ENCODE measurements around the gene INPP5D.

Gene INPP5D

DNA sequence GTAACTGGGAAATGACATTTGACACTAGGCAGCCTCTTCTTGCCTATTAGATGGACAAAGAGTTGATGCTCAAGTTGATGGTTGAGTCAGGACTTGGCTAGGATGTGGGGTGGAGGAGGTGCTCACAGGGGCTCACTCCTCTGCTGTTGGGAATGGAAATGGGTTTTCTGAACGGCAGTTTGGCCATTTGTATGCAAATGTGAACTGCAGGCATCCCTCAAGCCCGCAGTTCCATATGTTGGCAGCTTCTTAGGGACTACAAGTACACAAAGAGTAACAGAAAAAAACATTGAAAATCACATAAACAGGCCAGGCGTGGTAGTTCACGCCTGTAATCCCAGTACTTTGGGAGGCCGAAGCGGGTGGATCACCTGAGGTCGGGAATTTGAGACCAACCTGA is 80.8 kb downstream of the INPP5D start:
- H3K27me3 ChIP-seq (ENCODE audit: insufficient read depth, low read length), result no peaks in the 10 kb centered on the region
- no peaks in the 10 kb centered on the region for H3K9me2 ChIP-seq (ENCODE audit: low read depth, low read length)
- H3K4me3 ChIP-seq (ENCODE audit: low read depth, low read length, poor library complexity, severe bottlenecking), result no peak overlapping the region
- no peaks in the 10 kb centered on the region for H4K20me1 ChIP-seq (ENCODE audit: insufficient read depth, low read length)
- no peak for TF ChIP-seq EZH2 (IDR thresholded peaks at IDR 0.05; ENCODE audit: borderline replicate concordance, low read length)
- no peak overlapping the region for H2AFZ ChIP-seq (ENCODE audit: low read length)
- H3K9ac ChIP-seq (ENCODE audit: low read length), result no peak overlapping the region
- H3K36me3 ChIP-seq (ENCODE audit: insufficient read depth, low read length), result peaks cover 44% of the 10 kb centered on the region
- H3K79me2 ChIP-seq (ENCODE audit: insufficient read depth, low read length), result no peaks in the 10 kb centered on the region
- peaks cover 15% of the 10 kb centered on the region for H3K4me1 ChIP-seq (ENCODE audit: insufficient read depth, low read length, severe bottlenecking)
- 0 out of 2 replicates have a peak, but pooled peaks cover under 1% of the 10 kb centered on the region for H3K9me3 ChIP-seq (ENCODE audit: low read length)
- no peak overlapping the region for H3K27ac ChIP-seq (ENCODE audit: low read depth, low read length, poor library complexity, severe bottlenecking)
- H3K4me2 ChIP-seq (ENCODE audit: low read length), result no peak overlapping the region
- no peaks in the 10 kb centered on the region for H3F3A ChIP-seq (ENCODE audit: insufficient read depth, low read length)

DNA sequence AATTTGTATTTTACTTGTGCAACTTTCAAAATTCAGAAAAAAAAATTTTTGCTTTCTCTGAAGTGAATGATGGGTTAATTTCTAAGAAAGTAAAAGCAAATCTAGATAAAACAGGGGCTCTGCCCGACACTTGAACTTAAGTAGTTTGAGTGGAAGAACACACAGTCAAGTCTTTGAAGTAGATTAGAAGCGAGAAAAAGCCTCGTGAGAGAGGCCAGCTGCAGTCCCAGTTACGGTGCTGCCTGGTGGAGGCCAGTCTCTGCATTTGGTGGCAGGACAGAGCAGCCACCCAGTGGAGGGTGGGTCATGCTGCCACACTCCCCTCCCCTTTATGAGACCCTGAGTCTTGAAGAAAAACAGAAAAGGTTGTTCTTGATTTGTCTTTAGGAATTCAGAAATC is 81.8 kb downstream of the INPP5D start:
- no peaks in the 10 kb centered on the region for H3K9me3 ChIP-seq (ENCODE audit: low read length)
- H3K4me1 ChIP-seq (ENCODE audit: insufficient read depth, low read length, severe bottlenecking), result peaks cover 15% of the 10 kb centered on the region
- H3K27me3 ChIP-seq (ENCODE audit: insufficient read depth, low read length), result no peaks in the 10 kb centered on the region
- H3K36me3 ChIP-seq (ENCODE audit: insufficient read depth, low read length), result peaks cover 44% of the 10 kb centered on the region
- no peak overlapping the region for H3K4me3 ChIP-seq (ENCODE audit: low read depth, low read length, poor library complexity, severe bottlenecking)
- no peaks in the 10 kb centered on the region for H4K20me1 ChIP-seq (ENCODE audit: insufficient read depth, low read length)
- H3K27ac ChIP-seq (ENCODE audit: low read depth, low read length, poor library complexity, severe bottlenecking), result peak overlapping the region; percentile 15
- H3K79me2 ChIP-seq (ENCODE audit: insufficient read depth, low read length), result no peaks in the 10 kb centered on the region
- no peak overlapping the region for H2AFZ ChIP-seq (ENCODE audit: low read length)
- H3K4me2 ChIP-seq (ENCODE audit: low read length), result no peak overlapping the region
- no peak overlapping the region; the same call in 1 of the 2 replicates for H3K9ac ChIP-seq (ENCODE audit: low read length)
- H3K9me2 ChIP-seq (ENCODE audit: low read depth, low read length), result no peaks in the 10 kb centered on the region
- TF ChIP-seq EZH2 (IDR thresholded peaks at IDR 0.05; ENCODE audit: borderline replicate concordance, low read length), result no peak
- TF ChIP-seq, protein P1, sequence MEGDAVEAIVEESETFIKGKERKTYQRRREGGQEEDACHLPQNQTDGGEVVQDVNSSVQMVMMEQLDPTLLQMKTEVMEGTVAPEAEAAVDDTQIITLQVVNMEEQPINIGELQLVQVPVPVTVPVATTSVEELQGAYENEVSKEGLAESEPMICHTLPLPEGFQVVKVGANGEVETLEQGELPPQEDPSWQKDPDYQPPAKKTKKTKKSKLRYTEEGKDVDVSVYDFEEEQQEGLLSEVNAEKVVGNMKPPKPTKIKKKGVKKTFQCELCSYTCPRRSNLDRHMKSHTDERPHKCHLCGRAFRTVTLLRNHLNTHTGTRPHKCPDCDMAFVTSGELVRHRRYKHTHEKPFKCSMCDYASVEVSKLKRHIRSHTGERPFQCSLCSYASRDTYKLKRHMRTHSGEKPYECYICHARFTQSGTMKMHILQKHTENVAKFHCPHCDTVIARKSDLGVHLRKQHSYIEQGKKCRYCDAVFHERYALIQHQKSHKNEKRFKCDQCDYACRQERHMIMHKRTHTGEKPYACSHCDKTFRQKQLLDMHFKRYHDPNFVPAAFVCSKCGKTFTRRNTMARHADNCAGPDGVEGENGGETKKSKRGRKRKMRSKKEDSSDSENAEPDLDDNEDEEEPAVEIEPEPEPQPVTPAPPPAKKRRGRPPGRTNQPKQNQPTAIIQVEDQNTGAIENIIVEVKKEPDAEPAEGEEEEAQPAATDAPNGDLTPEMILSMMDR (IDR thresholded peaks at IDR 0.05; ENCODE audit: low read length), result no peak
- no peaks in the 10 kb centered on the region for H3F3A ChIP-seq (ENCODE audit: insufficient read depth, low read length)

DNA sequence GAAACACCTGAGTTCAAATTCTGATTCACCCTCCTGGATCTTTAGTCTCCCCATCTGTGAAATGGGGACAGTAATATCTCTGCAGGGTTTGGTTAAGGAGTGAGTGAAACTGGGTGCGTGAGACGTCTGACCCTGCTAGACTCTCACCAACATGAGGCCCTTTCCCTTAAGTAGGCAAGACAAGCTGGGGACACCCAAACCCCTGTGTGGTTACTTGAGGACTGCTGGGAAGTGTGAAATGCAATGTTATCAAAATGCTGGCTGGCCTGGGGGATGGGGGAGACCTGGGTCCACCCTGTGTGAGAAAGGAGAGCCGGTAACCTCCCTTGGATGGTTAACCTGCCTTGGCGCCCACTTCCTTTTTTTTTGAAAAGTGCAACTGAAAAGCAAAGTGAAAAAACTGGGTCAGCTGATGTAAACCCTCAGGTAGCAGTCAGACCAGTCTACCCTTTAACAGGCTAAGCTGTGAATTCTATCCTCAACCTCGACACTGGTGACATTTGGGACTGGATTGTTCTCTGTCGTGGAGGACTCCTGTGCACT is 82.3 kb downstream of the INPP5D start:
- H3K4me1 ChIP-seq (ENCODE audit: insufficient read depth, low read length, severe bottlenecking), result peaks cover 15% of the 10 kb centered on the region
- H2AFZ ChIP-seq (ENCODE audit: low read length), result no peak overlapping the region
- no peaks in the 10 kb centered on the region for H3K9me2 ChIP-seq (ENCODE audit: low read depth, low read length)
- H3K4me2 ChIP-seq (ENCODE audit: low read length), result no peak overlapping the region
- no peaks in the 10 kb centered on the region for H4K20me1 ChIP-seq (ENCODE audit: insufficient read depth, low read length)
- H3K9me3 ChIP-seq (ENCODE audit: low read length), result no peaks in the 10 kb centered on the region
- H3K79me2 ChIP-seq (ENCODE audit: insufficient read depth, low read length), result no peaks in the 10 kb centered on the region
- peaks cover 48% of the 10 kb centered on the region for H3K36me3 ChIP-seq (ENCODE audit: insufficient read depth, low read length)
- H3K27me3 ChIP-seq (ENCODE audit: insufficient read depth, low read length), result no peaks in the 10 kb centered on the region
- TF ChIP-seq, protein P1 (IDR thresholded peaks at IDR 0.05; ENCODE audit: low read length), result no peak
- TF ChIP-seq EZH2 (IDR thresholded peaks at IDR 0.05; ENCODE audit: borderline replicate concordance, low read length), result no peak
- H3K9ac ChIP-seq (ENCODE audit: low read length), result no peak overlapping the region; the same call in 1 of the 2 replicates
- H3K4me3 ChIP-seq (ENCODE audit: low read depth, low read length, poor library complexity, severe bottlenecking), result no peak overlapping the region
- no peaks in the 10 kb centered on the region for H3F3A ChIP-seq (ENCODE audit: insufficient read depth, low read length)
- H3K27ac ChIP-seq (ENCODE audit: low read depth, low read length, poor library complexity, severe bottlenecking), result peak overlapping the region; percentile 17

All from OCI-LY1 (cell line).